GM12892 (cell line): ENCODE measurements around the gene STAMBP.

Experiments
- POLR2A ChIP-seq: IDR thresholded peaks from 2 replicates; pipeline ENCODE4 v1.6.1; 2011; ENCODE audit warnings: low read depth, low read length, control low read depth
- POLR2AphosphoS5 ChIP-seq: IDR thresholded peaks from 2 replicates; pipeline ENCODE4 v1.6.1; 2011; ENCODE audit warnings: low read depth, low read length, control low read depth

- no peak for TF ChIP-seq POLR2A
- TF ChIP-seq POLR2AphosphoS5 = no peak
Measured at GRCh38 chr2:73908689-73909652, 80.2 kb downstream of the STAMBP start.
